ENCODE results near the gene ESPN. TPM values are rescaled to one million over a fixed set of nuclear protein-coding genes. Genes with fewer than 3 reads are reported as not detected.

The ESPN gene
- total RNA-seq, 4 donors from 2014 or later = 0.33 to 1.0 (median 1.0) TPM; not detected in 1

DNA sequence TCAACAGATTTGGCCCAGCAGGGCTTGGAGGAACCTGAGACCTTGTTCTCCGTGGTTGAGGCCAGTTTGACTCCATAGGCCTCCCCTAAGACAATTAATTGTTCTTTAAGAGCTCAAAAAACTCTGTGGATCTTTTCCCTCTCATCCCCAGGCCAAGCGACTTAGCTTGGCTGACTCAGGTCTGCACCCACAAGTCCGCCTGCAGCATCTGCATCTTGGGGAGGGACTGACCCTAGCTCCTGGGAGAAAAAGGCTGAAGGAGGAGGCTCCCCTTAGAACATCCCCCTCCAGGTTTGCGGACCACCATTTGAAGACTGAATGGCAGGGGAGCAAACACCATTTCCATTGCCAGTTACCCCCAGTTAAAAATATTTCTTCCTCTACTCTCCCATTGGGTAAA is 3.3 kb upstream of the ESPN start:
- H3K4me1 ChIP-seq = peaks cover 46 to 58% (median 52%) of the 10 kb centered on the region in 4 donors
- H3K4me3 ChIP-seq = no peak overlapping the region
- no peaks in the 10 kb centered on the region for H3K9me3 ChIP-seq
- peaks cover 7 to 100% (median 69%) of the 10 kb centered on the region in 4 donors for H3K27me3 ChIP-seq
- 54% methylated on average over 4 of the region's 4 CpGs for WGBS
- DNase-seq (ENCODE audit: extremely low spot score) = no peak
- H3K27ac ChIP-seq (replicated peaks in 1 of 4) = no peak overlapping the region
- no peak for TF ChIP-seq EP300 (IDR thresholded peaks at IDR 0.05)
- TF ChIP-seq, protein P1, sequence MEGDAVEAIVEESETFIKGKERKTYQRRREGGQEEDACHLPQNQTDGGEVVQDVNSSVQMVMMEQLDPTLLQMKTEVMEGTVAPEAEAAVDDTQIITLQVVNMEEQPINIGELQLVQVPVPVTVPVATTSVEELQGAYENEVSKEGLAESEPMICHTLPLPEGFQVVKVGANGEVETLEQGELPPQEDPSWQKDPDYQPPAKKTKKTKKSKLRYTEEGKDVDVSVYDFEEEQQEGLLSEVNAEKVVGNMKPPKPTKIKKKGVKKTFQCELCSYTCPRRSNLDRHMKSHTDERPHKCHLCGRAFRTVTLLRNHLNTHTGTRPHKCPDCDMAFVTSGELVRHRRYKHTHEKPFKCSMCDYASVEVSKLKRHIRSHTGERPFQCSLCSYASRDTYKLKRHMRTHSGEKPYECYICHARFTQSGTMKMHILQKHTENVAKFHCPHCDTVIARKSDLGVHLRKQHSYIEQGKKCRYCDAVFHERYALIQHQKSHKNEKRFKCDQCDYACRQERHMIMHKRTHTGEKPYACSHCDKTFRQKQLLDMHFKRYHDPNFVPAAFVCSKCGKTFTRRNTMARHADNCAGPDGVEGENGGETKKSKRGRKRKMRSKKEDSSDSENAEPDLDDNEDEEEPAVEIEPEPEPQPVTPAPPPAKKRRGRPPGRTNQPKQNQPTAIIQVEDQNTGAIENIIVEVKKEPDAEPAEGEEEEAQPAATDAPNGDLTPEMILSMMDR (IDR thresholded peaks at IDR 0.05) = no peak
- no peak for TF ChIP-seq POLR2A (IDR thresholded peaks at IDR 0.05; ENCODE audit: low read depth)
- TF ChIP-seq POLR2AphosphoS5 (IDR thresholded peaks at IDR 0.05) = no peak
- intact Hi-C loops (cut with DNase I) = no loop called here
- no peaks in the 10 kb centered on the region for H3K36me3 ChIP-seq

DNA sequence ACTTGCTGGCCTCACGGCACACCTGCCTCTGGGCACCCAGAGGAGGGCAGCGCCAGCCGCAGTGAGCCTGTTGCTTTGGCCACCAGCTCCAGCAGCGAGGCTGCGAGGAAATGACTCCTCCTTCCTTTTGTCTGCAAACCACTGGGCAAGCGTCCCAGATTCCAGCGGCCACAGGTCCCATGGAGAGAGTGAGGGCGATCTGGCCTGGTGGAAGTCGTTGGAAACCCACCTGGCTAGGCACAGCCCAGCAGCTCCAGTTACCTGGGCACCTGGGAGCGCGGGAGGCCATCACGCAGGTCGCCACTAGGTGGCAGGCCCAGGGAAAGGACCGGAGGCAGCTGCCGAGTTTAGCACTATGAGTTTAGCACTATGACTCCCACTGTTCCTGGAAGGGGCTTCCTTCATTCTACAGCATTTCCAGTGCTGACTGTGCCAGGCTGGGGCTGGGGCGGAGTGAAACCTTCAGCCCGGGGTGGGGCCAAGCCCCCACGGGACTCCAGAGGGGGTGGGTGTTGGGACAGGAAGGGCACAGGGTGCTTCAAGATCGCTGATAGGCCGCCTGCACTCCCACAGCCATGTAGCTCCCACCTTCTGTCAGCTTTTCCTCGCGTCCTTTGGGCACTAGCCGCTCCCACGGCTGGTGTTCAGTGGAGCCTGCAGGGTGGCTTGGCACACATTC is 1.1 kb upstream of the ESPN start:
- no peak for DNase-seq (ENCODE audit: extremely low spot score)
- Histone ChIP-seq H3K9me3 (no peaks in the 10 kb centered on the region), H3K27me3 (peaks cover 7 to 100% (median 73%) of the 10 kb centered on the region in 4 donors), H3K36me3 (no peaks in the 10 kb centered on the region), H3K4me3 (no peak overlapping the region), H3K4me1 (peaks cover 45 to 55% (median 52%) of the 10 kb centered on the region in 4 donors), H3K27ac (replicated peaks in 1 of 4) (no peak overlapping the region)
- WGBS = 12% methylated on average over 17 of the region's 24 CpGs
- TF ChIP-seq, protein P1 (IDR thresholded peaks at IDR 0.05) = peak in 2 of 3 experiments; percentile 27 to 45
- TF ChIP-seq EP300 (IDR thresholded peaks at IDR 0.05) = no peak
- intact Hi-C loops (cut with DNase I) = no loop called here

DNA sequence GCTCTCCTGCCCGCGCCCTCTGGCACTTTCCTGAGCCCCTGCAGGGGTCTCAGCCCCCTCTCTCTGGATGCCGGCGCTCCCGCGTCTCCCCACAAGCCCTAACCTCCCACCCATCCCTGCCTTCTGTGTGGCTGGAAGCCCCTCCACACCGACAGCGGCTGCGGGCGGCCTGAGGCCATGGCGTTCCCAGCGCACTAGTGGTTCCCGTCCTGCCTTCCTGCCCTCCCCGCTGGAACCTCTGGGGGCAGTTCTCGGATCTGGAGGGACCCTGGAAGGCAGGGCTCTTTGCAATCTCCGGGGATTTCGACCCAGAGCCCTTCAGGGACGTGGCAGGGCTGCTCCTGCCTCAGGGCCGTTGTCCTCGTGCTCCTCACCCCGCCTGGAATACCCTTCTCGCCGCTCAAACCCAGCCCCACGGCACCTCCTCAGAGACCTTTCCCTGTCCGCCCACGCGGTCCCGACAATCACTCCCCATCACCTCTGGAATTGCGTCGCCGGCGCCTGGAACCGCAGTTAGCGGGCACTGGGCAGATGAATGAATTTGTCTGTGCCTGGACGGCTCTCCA is 493 bp upstream of the ESPN start:
- TF ChIP-seq, protein P1 (IDR thresholded peaks at IDR 0.05) = no peak
- no peak for TF ChIP-seq POLR2AphosphoS5 (IDR thresholded peaks at IDR 0.05)
- no peak for TF ChIP-seq EP300 (IDR thresholded peaks at IDR 0.05)
- no peak for TF ChIP-seq POLR2A (IDR thresholded peaks at IDR 0.05; ENCODE audit: low read depth)
- WGBS = no CpG with 5 or more reads among the region's 35 CpGs
- H3K4me3 ChIP-seq = peak overlapping the region; percentile 20 to 41 (median 30)
- H3K9me3 ChIP-seq = no peaks in the 10 kb centered on the region
- H3K36me3 ChIP-seq = no peaks in the 10 kb centered on the region
- no peak for DNase-seq (ENCODE audit: extremely low spot score)
- H3K27me3 ChIP-seq = peaks cover 7 to 100% (median 68%) of the 10 kb centered on the region in 4 donors
- peaks cover 40 to 49% (median 45%) of the 10 kb centered on the region in 4 donors for H3K4me1 ChIP-seq
- H3K27ac ChIP-seq (replicated peaks in 1 of 4) = no peak overlapping the region
- intact Hi-C loops (cut with DNase I) = no loop called here

DNA sequence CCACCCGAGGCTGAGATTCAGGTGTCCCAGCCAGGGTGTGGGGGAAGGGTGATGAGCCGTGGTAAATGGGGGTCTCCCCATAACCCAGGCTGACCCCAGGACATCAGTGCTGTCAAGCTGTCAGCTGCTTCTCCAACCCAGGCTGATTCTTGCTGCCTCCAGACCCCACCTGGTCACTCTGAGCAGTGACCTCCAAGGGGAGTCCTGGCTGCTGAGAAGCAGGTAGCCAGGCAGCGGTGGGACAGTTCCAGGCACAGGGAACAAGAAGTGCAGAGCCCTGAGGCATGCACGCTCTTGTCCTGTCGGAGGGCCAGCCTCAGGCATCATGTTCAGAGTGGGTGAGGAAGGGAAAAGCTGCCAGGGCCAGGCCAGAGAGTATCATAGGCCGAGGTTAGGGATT is 1.1 kb downstream of the ESPN start:
- TF ChIP-seq POLR2A (IDR thresholded peaks at IDR 0.05; ENCODE audit: low read depth) (no peak), POLR2AphosphoS5 (IDR thresholded peaks at IDR 0.05) (no peak), EP300 (IDR thresholded peaks at IDR 0.05) (no peak)
- TF ChIP-seq, protein P1 (IDR thresholded peaks at IDR 0.05) = no peak
- peaks cover 25 to 33% (median 30%) of the 10 kb centered on the region in 4 donors for H3K4me1 ChIP-seq
- no peak overlapping the region for H3K27ac ChIP-seq (replicated peaks in 1 of 4)
- no peaks in the 10 kb centered on the region for H3K9me3 ChIP-seq
- intact Hi-C loops (cut with DNase I) = no loop called here
- no peaks in the 10 kb centered on the region for H3K36me3 ChIP-seq
- H3K27me3 ChIP-seq = peaks cover 0 to 100% (median 52%) of the 10 kb centered on the region in 4 donors
- WGBS = 80% methylated on average over 4 of the region's 6 CpGs
- DNase-seq (ENCODE audit: extremely low spot score) = no peak
- no peak overlapping the region for H3K4me3 ChIP-seq
